ENCODE data around the gene PTGR2. TPM values are rescaled to one million over a fixed set of nuclear protein-coding genes. Genes with fewer than 3 reads are reported as not detected.

The PTGR2 gene
- total RNA-seq (8.4 TPM), polyA plus RNA-seq (ENCODE audit: insufficient read depth in 1 of 8, insufficient read length in 8 of 8, low replicate concordance in 1 of 8) (10 to 100 TPM in 2 of 8 donors, 1 to 10 TPM in 6; 5.7 to 10.9 (median 6.9) TPM)
- long read RNA-seq, donor 1, partial matches to known transcripts, result 0 of 2 reads
- long read RNA-seq, donor 1, other reads (novel, unspliced or antisense), result 0 of 2 reads
- long read RNA-seq, donor 2, result 0 reads
- long read RNA-seq, donor 3, partial matches to known transcripts, result 0 of 1 reads
- long read RNA-seq, donor 3, other reads (novel, unspliced or antisense), result 0 of 1 reads
- long read RNA-seq, donor 4, result 0 reads
- long read RNA-seq, donor 5, partial matches to known transcripts, result 0 of 3 reads
- long read RNA-seq, donor 5, other reads (novel, unspliced or antisense), result 0 of 3 reads
- long read RNA-seq, donor 6, partial matches to known transcripts, result 0 of 4 reads
- long read RNA-seq, donor 6, other reads (novel, unspliced or antisense), result 0 of 4 reads
- long read RNA-seq, donor 7, partial matches to known transcripts, result 0 of 2 reads
- long read RNA-seq, donor 7, other reads (novel, unspliced or antisense), result 0 of 2 reads
- long read RNA-seq, donor 8, partial matches to known transcripts, result 0 of 1 reads
- long read RNA-seq, donor 8, other reads (novel, unspliced or antisense), result 0 of 1 reads
- long read RNA-seq, donor 9, partial matches to known transcripts, result 0 of 1 reads
- long read RNA-seq, donor 9, other reads (novel, unspliced or antisense), result 0 of 1 reads
- long read RNA-seq, donor 10, partial matches to known transcripts, result 0 of 3 reads
- long read RNA-seq, donor 10, other reads (novel, unspliced or antisense), result 0 of 3 reads
- long read RNA-seq, donor 11, partial matches to known transcripts, result 0 of 1 reads
- long read RNA-seq, donor 11, other reads (novel, unspliced or antisense), result 0 of 1 reads

DNA sequence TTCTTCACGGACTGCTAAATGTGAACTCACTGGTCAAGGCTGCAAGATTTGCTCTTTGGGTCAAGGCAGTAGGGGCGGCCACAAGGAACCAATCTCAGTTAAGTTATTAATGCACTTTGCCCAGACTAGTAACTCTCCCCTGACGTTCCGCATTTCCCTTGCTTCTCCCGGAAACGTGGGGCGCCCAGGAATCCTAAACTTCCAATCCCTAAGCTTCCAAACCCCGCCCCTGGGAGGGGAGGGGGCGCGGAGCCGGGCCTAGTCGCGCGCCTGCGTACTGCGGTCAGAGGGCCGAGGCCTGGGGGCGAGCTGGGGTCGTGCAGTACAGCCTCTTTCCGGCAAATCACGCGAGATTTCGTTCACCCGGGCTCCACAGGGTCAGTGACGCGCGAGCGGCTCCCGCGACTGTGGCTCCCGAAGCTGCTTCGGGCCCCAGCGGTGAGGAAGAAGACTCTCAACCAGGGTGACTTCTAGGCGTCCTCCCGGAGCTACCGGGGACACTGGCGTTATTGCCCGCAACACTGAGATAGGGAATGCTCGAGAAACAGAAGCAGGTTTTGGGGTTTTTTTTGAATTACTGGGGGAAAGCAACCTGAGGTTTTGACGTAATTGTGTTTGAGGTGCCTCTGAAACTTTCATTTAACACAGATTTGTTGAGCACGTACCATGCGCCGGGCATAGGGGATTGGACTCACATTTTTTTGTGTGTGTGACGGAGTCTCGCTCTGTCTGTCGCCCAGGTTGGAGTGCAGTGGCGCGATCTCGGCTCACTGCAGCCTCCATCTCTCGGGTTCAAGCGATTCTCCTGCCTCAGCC is at the start of gene PTGR2:
Gene PTGR2 (plus strand): TSS at position 265 of the 816 bp plus-strand sequence. CDS start 7,032 bp downstream, outside the sequence.
- DNase-seq, result peak; percentile 99
- peak within 1 kb of the TSS; percentile 71 for H3K4me3 ChIP-seq (ENCODE audit: low read length)
- 1% methylated on average over 39 of the region's 51 CpGs for WGBS (ENCODE audit: insufficient coverage)
- no peaks in the 10 kb centered on the region for H3K9me3 ChIP-seq (replicated peaks; ENCODE audit: control insufficient read depth, low read depth, low read length)
- H3K27me3 ChIP-seq (ENCODE audit: control insufficient read depth, insufficient read depth, low read length), result no peaks in the 10 kb centered on the region
- H3K36me3 ChIP-seq (ENCODE audit: control insufficient read depth, insufficient read depth, low read length), result no peaks in the 10 kb centered on the region
- H3K27ac ChIP-seq (ENCODE audit: low read length), result peak within 1 kb of the TSS; percentile 98
- peaks cover 12% of the 10 kb centered on the region for H3K4me1 ChIP-seq (ENCODE audit: control insufficient read depth, insufficient read depth, low read length)

DNA sequence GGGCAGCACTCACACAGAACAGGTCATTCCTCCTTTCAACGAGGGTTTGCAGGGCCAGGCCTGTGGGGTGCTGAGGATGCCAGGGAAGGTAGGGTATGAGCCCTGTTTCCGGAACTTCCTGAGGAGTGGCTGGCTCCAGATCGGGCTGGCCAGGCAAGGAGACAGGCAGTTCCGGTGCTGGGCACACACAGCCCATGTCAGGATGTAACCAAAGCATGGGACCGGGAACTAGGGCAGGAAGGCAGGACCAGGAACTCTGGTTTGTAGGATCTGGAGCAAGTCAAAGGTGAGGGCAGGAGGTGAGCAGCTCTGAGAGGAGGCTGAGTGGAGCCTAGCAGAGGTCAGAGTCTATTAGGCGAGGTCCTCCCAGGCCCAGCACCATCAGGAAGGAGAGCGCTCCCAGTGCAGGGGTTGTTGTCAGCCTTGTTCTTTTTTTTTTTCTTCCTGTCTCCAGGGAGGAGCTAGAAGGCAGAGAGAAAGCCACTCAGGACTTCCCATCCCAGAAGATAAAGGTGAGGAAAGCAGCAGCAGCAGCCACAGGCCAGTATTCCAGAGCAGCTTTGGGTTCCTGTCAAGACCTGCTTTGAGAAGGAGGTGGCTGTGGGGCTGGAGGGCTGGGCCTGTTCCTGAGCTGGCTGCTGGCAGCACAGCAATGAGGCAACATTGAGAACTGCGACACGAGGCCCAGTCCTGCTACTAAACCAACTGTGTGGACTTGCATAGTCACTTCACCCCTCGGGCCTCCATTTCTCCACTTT is 49.0 kb upstream of the PTGR2 start:
- WGBS (ENCODE audit: insufficient coverage), result 74% methylated on average over 6 of the region's 10 CpGs
- H3K9me3 ChIP-seq (replicated peaks; ENCODE audit: control insufficient read depth, low read depth, low read length), result no peaks in the 10 kb centered on the region
- H3K27ac ChIP-seq (ENCODE audit: low read length), result no peak overlapping the region
- DNase-seq, result no peak
- H3K4me3 ChIP-seq (ENCODE audit: low read length), result no peak overlapping the region
- no peaks in the 10 kb centered on the region for H3K27me3 ChIP-seq (ENCODE audit: control insufficient read depth, insufficient read depth, low read length)
- H3K36me3 ChIP-seq (ENCODE audit: control insufficient read depth, insufficient read depth, low read length), result no peaks in the 10 kb centered on the region
- peaks cover 10% of the 10 kb centered on the region for H3K4me1 ChIP-seq (ENCODE audit: control insufficient read depth, insufficient read depth, low read length)

DNA sequence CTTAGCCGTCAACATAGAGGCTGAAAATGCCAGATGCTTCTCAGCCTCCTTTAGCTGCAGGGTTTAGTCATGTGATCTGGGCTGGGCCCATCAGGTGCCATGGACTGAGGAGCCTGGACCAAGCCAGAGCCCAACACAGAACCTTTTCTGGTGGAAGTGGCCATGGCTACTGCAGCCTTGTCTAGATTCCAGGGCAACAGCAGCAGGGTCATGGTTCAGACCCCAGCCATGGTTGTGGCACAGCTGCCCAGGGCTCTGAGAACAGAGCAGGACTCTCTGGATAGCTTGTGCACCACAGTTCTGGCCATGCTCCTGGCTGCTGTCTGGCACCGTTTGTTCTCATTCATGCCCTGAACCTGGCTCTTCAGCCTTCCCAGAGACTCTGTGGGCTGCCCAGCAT is 47.0 kb upstream of the PTGR2 start:
- H3K36me3 ChIP-seq (ENCODE audit: control insufficient read depth, insufficient read depth, low read length), result no peaks in the 10 kb centered on the region
- peaks cover 16% of the 10 kb centered on the region for H3K4me1 ChIP-seq (ENCODE audit: control insufficient read depth, insufficient read depth, low read length)
- no peak overlapping the region for H3K27ac ChIP-seq (ENCODE audit: low read length)
- WGBS (ENCODE audit: insufficient coverage), result 72% methylated on average over 2 of the region's 2 CpGs
- DNase-seq, result no peak
- H3K9me3 ChIP-seq (replicated peaks; ENCODE audit: control insufficient read depth, low read depth, low read length), result no peaks in the 10 kb centered on the region
- no peaks in the 10 kb centered on the region for H3K27me3 ChIP-seq (ENCODE audit: control insufficient read depth, insufficient read depth, low read length)
- no peak overlapping the region for H3K4me3 ChIP-seq (ENCODE audit: low read length)

DNA sequence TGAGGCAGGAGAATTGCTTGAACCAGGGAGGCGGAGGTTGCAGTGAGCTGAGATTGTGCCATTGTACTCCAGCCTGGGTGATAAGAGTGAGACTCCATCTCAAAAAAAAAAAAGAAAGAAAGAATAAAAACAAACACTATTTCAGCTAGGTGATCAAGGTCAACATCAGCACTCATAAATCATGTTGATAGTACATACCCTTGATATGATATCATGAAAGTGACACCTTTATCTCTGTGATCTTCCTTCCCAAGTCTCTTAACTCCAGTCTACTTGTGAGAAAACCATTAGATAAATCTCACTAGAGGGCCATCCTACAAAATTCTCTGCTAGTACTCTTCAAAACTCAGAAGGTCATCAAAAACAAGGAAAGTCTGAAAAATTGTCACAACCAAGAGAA is 44.2 kb upstream of the PTGR2 start:
- Histone ChIP-seq H3K4me1 (ENCODE audit: control insufficient read depth, insufficient read depth, low read length) (peaks cover 18% of the 10 kb centered on the region), H3K4me3 (ENCODE audit: low read length) (no peak overlapping the region), H3K27ac (ENCODE audit: low read length) (no peak overlapping the region), H3K9me3 (replicated peaks; ENCODE audit: control insufficient read depth, low read depth, low read length) (no peaks in the 10 kb centered on the region), H3K27me3 (ENCODE audit: control insufficient read depth, insufficient read depth, low read length) (no peaks in the 10 kb centered on the region), H3K36me3 (ENCODE audit: control insufficient read depth, insufficient read depth, low read length) (no peaks in the 10 kb centered on the region)
- no CpG with 5 or more reads among the region's 1 CpG for WGBS (ENCODE audit: insufficient coverage)
- no peak for DNase-seq

DNA sequence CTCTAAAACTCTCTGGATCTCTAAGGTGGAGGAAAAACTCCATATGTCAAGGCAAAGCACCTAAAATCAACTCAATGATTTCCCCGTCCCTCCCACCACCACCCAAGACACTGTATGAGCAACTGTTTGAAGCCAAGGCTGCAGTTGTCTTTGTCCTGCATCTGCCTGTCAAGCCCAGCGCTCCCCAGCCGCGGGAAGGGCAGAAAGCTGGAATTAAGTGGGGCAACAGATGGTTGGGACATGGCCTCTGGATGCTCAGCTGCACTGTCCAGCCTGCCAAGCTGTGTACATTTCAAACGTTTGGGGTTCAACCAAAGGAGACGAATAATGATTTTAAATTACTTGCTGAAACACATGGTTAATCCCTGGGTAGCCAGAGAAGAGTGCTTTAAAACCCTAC is 42.2 kb upstream of the PTGR2 start:
- H3K27ac ChIP-seq (ENCODE audit: low read length), result peak overlapping the region; percentile 85
- H3K4me3 ChIP-seq (ENCODE audit: low read length), result no peak overlapping the region
- H3K9me3 ChIP-seq (replicated peaks; ENCODE audit: control insufficient read depth, low read depth, low read length), result no peaks in the 10 kb centered on the region
- H3K36me3 ChIP-seq (ENCODE audit: control insufficient read depth, insufficient read depth, low read length), result no peaks in the 10 kb centered on the region
- DNase-seq, result peak; percentile 91
- peaks cover 18% of the 10 kb centered on the region for H3K4me1 ChIP-seq (ENCODE audit: control insufficient read depth, insufficient read depth, low read length)
- 32% methylated on average over 4 of the region's 6 CpGs for WGBS (ENCODE audit: insufficient coverage)
- no peaks in the 10 kb centered on the region for H3K27me3 ChIP-seq (ENCODE audit: control insufficient read depth, insufficient read depth, low read length)

DNA sequence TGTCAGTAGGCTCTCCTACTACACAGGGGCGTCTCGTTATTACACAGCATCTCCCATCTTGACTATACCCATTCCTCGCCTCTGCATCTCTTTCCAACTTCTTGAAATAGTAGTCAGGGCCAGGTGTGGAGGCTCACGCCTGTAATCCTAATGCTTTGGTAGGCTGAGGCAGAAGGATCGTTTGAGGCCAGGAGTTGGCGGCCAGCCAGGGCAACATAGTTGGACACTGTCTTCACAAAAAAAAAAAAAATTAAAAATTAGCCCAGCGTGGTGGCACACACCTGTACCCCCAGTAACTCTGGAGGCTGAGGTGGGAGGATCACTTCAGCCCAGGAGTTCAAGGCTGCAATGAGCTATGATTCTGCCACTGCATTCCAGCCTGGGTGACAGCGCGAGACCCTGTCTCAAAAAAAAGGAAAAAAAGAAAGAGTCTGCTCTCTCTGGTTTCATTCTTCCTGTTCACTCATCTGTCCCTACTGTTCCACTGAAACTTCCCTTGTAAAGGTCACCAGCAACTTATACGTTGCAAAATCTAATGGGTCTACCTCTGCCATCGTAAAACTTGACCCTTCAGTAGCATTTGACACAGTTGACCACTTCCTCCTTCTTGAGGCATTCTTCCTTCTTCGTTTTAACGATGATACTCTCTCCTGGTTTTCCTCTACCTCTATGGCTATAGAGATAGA is 41.0 kb upstream of the PTGR2 start:
- 83% methylated on average over 8 of the region's 13 CpGs for WGBS (ENCODE audit: insufficient coverage)
- no peak for DNase-seq
- H3K36me3 ChIP-seq (ENCODE audit: control insufficient read depth, insufficient read depth, low read length), result no peaks in the 10 kb centered on the region
- H3K27ac ChIP-seq (ENCODE audit: low read length), result no peak overlapping the region
- peaks cover 18% of the 10 kb centered on the region for H3K4me1 ChIP-seq (ENCODE audit: control insufficient read depth, insufficient read depth, low read length)
- no peaks in the 10 kb centered on the region for H3K9me3 ChIP-seq (replicated peaks; ENCODE audit: control insufficient read depth, low read depth, low read length)
- H3K27me3 ChIP-seq (ENCODE audit: control insufficient read depth, insufficient read depth, low read length), result no peaks in the 10 kb centered on the region
- H3K4me3 ChIP-seq (ENCODE audit: low read length), result no peak overlapping the region

DNA sequence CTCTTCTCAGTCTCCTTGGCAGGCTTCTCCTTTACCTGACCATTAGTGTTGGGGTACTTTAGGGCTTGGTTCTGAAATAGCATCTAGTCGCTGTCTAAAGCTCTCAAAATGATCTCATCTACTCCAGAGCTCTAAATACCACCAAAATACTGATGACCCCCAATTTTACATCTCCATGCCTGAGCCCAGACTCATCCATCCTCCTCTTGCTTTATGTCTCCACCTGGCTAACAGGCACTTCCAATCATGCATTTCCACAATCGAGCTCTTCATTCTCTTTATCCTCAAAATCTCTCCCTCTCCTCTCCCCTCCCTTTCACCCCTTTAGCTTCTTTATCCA is 40.5 kb upstream of the PTGR2 start:
- no peak for DNase-seq
- no peaks in the 10 kb centered on the region for H3K36me3 ChIP-seq (ENCODE audit: control insufficient read depth, insufficient read depth, low read length)
- 83% methylated on average over 2 of the region's 2 CpGs for WGBS (ENCODE audit: insufficient coverage)
- H3K27ac ChIP-seq (ENCODE audit: low read length), result no peak overlapping the region
- H3K9me3 ChIP-seq (replicated peaks; ENCODE audit: control insufficient read depth, low read depth, low read length), result no peaks in the 10 kb centered on the region
- no peaks in the 10 kb centered on the region for H3K27me3 ChIP-seq (ENCODE audit: control insufficient read depth, insufficient read depth, low read length)
- H3K4me1 ChIP-seq (ENCODE audit: control insufficient read depth, insufficient read depth, low read length), result peaks cover 18% of the 10 kb centered on the region
- no peak overlapping the region for H3K4me3 ChIP-seq (ENCODE audit: low read length)

DNA sequence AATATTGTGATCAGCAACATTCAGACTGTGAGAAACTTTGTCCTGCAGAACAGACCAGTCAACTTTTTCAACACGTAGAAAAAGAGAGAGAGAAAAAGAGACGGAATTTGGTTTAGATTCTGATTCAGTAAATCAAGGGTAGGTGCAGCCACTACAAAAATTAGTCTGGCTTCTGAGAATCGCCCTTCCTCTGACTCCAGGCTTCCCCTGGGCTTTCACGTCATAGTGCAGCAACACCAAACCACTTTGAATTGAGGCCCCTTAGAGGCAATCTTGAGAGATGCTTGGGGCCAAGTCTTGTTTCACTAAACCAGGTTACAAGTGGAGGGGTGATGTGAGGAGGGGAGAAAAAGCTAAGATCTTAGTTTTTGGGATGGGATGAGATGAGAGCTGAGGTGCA is 37.5 kb upstream of the PTGR2 start:
- H3K9me3 ChIP-seq (replicated peaks; ENCODE audit: control insufficient read depth, low read depth, low read length), result no peaks in the 10 kb centered on the region
- H3K4me3 ChIP-seq (ENCODE audit: low read length), result no peak overlapping the region
- H3K27ac ChIP-seq (ENCODE audit: low read length), result no peak overlapping the region
- H3K27me3 ChIP-seq (ENCODE audit: control insufficient read depth, insufficient read depth, low read length), result no peaks in the 10 kb centered on the region
- no CpG with 5 or more reads among the region's 4 CpGs for WGBS (ENCODE audit: insufficient coverage)
- peak; percentile 59 for DNase-seq
- no peaks in the 10 kb centered on the region for H3K36me3 ChIP-seq (ENCODE audit: control insufficient read depth, insufficient read depth, low read length)
- H3K4me1 ChIP-seq (ENCODE audit: control insufficient read depth, insufficient read depth, low read length), result peaks cover 12% of the 10 kb centered on the region

DNA sequence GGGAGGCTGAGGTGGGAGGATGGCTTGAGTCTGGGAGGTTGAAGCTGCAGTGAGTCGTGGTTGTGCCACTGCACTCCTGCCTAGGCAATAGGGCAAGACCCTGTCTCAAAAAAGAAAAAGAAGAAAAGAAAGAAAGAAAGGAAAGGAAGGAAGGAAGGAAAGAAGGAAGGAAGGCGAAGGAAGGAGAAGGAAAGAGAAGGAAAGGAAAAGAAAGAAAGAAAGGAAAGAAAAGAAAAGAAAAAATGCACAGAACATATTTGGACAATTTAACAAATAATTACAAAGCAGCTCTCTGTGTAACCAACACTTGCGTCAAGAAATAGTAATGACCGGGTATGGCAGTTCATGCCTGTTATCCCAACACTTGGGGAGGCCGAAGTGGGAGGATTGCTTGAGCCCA is 35.8 kb upstream of the PTGR2 start:
- no peaks in the 10 kb centered on the region for H3K9me3 ChIP-seq (replicated peaks; ENCODE audit: control insufficient read depth, low read depth, low read length)
- no peak for DNase-seq
- peaks cover 3% of the 10 kb centered on the region for H3K4me1 ChIP-seq (ENCODE audit: control insufficient read depth, insufficient read depth, low read length)
- no peak overlapping the region for H3K4me3 ChIP-seq (ENCODE audit: low read length)
- H3K36me3 ChIP-seq (ENCODE audit: control insufficient read depth, insufficient read depth, low read length), result no peaks in the 10 kb centered on the region
- H3K27ac ChIP-seq (ENCODE audit: low read length), result no peak overlapping the region
- 79% methylated on average over 4 of the region's 5 CpGs for WGBS (ENCODE audit: insufficient coverage)
- H3K27me3 ChIP-seq (ENCODE audit: control insufficient read depth, insufficient read depth, low read length), result no peaks in the 10 kb centered on the region

Measured in muscle of leg (tissue), 16 donors.